GM18867 (cell line): ENCODE results near the gene PARN.
"Not testable (repeated sequence)": the region's sequence is repeated elsewhere in the genome, so short reads cannot be mapped to it uniquely, and the experiment has no call there.

Source experiments
- ATAC-seq: cut with Tn5 transposase; IDR thresholded peaks from one replicate; pipeline ENCODE4 v1.9.1; 2021; ENCODE audit warnings: mild to moderate bottlenecking, moderate library complexity; ENCODE audit not compliant: unreplicated experiment

PARN gene

DNA sequence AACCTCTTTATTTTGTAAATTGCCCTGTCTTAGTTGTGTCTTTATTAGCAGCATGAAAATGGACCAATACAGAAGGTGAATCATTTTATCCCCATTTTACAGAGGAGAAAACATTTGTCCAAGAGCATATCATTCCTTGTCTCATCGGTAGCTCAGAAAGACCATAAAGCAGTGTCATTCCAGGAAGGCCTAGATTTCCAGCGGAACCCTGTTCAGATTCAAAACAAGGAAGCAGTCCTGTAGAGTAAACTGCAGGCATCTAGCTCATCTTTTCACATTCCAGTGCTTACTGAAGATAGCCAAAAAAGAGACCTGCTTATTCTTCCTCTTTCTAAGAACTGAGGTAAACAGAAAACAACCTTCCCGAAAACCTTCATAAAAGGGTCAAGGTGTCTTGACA, 54.0 kb downstream of the PARN start:
- no peak for ATAC-seq

DNA sequence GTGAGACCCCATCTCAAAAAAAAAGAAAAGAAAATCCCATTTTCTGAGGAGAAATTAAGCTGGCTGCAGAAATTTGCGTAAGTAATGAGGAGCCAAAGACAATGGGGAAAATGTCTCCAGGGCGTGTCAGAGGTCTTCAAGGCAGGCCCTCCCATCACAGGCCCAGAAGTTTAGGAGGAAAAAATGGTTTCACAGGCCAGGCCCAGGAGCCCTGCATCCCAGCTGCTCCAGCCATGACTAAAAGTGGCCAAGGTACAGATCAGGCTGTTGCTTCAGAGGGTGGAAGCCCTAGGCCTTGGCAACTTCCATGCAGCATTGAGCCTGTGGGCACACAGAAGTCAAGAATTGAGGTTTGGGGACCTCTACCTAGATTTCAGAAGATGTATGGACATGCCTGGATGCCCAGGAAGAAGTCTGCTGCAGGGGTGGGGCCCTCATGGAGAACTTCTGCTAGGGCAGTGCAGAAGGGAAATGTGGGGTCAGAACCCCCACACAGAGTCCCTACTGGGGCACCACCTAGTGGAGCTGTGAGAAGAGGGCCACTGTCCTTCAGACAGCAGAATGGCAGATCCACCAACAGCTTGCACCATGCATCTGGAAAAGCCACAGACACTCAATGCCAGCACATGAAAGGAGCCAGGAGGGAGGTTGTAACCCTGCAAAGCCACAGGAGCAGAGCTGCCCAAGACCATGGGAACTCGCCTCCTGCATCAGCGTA, 55.2 kb downstream of the PARN start:
- not testable (repeated sequence) for ATAC-seq

DNA sequence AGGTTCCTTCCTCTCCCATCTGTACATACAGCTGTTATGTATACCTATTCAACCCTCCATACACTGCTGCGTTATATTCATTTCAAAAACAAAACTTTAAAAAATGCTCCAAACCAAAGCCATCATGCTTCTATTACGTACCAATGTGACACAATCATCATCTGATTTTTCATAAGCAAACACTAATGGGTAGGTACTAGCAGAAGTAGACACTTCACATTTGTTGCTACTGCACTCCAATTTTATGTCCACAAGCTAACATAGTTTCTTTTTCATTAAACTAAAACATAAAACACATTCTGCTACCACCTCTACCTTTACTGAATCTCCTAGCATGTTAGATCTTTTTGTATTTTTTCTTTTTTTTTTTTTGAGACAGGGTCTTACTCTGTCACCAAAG, 57.5 kb downstream of the PARN start:
- no peak for ATAC-seq

DNA sequence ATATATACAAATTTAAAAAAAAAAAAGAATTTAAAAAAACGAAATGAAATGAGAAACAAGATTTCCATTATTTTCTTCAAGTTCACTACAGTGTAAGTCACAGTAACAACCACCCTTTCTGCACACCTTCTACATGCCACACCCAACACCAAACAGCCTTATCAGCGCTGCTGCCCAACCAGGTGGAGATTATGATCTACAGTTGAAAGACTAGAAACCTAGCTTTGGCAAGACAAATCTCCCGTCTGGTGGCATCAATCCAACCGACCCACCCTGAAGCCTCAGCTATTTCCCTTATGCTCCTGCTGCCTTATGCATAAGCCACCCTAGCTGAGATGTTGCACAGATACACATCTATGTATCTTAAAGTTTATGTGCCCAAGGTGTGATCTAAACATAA, 60.8 kb downstream of the PARN start:
- ATAC-seq, result no peak

DNA sequence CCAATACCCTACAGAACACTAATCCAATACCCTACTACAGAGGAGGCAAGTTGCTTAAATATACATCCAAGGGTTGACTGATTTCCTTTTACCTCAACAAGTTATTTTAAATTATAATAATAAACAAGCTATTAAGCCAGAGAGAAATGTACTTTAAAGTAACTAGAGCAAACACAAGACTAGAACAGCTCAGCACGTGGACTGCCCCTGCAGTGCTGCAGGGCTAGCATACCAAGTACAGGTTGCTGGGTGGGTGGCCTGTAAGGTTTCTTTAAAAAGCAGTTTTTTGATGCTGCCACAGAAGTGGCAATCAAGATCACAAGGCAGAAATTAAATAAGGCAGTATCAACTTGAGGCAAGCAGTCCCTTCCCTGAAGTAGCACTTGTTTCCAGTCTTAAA, 63.5 kb downstream of the PARN start:
- no peak for ATAC-seq

DNA sequence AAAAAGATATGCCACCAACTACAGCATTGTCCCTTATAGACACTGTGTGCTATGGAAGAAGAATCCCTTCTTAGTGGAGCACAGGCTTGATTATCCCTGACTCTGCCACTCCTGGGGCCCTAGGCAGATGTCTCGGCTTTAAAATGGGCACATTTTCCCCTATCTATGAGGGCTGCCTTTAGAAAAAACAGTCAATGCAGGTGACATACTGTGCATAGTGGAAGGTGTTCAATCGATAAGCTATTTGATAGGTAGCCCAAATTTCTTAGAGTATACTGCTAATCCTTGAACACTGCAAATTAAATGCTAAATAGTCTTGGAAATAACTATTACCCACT, 64.4 kb downstream of the PARN start:
- no peak for ATAC-seq

DNA sequence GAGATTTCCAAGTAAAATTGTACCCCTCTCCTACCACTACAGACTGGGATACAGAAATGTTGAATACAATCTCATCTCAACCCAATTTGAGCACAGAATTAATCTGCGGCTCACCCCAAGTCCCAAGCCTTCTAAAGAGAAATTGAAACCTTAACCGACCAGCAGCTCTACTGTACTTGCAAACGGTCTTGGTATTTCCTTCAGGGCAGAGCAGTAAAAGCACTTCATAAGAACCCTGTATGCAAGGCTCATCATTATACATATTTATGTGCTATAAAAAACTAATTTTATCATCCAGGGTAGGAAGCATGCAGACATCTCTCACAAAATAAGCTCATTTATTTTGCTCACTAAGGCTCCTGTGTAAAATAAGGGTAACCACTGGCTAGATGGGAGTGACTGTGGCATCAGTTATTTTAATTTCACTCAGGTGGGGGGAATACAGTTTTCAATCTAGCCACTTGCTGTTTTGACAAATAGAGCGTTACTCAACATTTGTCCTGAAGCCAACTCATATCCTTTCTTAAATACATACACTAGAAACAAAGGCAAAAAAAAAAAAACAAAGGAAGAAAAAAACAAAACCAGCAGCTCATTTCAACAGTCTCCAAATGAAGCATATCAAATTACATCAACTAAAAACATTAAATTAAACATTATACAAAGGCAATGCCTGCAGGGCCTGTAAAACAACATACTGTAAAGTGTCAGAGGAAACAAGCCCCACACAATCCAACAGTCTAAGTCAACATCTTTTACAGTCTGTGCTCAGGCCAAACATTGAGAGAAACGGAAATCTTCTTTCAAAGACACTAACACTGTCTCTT, 65.0 kb downstream of the PARN start:
- ATAC-seq, result no peak

DNA sequence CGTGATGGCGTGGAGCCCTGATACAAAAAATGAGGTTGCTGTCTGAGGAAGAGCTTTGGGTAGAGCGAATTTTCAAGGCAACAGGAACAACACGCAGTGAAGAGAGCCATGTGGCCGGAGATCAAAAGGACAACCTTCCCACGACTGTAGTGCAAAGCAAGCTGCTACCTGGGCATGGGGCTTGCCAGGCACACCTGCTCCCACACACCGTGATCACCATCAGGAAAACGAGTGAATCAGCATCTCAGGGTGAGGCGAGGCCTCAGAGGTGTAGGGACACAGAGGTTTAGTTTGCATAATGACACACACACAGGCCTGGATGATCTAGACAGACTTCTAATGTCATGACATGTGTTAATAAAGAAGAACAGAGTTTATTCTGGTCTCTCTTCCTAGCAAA, 65.7 kb downstream of the PARN start:
- no peak for ATAC-seq

DNA sequence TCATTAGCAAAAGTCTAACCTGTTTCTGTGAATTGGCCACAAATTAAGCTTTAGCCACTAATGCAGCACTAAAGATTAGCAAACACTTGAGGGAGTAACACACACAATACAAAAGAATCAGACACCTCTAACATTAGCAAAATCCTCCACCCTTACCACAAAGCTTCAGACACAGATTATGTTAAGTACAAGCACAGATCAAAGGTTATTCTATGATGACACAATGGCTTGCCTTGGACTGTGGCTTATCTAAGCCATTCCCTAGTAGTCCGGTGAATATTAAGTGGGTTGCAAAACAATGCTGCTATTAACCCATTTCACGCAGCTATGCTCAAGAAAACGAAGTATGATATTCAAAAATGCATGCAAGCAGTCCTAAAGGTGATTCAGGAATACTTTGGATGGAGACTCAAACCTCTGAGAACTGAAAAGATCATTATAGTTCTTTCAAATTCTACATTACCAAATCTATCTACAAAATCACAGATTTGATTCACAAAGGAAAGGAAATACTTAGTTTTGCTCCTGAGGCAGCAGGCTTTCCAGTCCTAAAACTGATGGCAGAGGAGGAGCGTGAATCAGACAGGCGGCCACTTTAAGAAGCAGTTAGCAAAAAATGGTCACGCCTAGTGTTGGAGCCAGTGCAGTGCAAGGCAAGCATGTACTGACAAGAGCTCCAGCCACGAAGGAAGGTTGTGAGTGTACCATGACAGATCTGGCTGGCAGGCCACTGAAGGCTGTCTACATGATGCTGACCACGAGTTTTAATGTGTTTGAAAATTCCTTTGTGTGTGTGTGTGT, 67.2 kb downstream of the PARN start:
- no peak for ATAC-seq

DNA sequence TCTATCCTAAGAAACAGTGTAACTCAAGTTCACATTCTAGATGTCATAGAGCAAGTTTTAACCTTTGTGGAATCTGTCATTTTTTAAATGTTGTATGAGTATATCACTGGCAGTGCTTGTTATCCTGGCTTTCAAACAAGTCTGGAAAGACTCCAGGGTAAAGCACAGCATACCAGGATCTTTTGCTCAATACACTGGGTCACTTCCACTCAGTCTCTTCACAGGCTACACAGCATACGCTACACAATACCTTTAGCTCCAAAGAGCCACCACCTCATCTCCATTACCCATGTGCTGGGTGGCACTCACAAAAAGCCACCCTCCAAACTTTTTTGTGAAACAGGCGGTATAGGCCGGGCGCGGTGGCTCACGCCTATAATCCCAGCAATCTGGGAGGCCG, 69.5 kb downstream of the PARN start:
- ATAC-seq, result no peak

DNA sequence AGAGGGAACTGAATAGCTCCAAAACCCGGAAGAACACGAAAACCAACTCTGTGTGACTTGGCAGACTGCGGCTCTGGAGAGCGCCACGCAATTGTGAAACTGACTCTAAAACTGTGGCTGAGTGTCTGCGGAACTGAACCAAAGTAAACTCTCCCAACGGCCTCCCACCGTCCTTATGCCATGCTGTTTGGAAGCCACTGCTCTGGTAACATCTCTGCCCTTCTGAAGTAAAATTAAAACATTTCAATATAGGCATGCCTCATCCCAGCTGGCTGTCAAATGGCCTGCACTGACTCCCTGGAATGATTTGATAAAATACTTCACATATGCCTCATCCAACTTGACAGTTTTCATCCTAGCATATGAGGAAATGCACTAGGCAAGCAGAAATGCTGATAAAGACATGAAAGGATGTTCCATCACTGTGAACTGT, 70.2 kb downstream of the PARN start:
- ATAC-seq, result no peak

DNA sequence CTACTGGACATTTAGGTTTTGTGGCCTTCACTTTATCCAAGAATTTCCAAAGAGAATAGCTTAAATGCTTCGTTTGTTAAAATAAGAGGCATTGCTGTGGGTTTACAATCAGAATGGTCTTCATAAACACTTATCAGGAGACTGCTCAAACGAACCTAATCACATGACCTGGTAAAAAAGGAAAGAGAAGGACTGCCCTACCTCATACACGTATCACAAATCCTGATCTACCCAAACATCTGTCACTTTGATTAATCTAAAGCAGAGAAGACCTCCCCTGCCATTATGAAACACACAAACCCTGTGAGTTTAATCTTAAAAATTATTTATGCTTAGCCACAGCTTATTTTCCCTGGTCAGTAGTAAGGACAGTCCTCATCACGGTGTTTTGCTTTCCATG, 76.6 kb downstream of the PARN start:
- no peak for ATAC-seq

DNA sequence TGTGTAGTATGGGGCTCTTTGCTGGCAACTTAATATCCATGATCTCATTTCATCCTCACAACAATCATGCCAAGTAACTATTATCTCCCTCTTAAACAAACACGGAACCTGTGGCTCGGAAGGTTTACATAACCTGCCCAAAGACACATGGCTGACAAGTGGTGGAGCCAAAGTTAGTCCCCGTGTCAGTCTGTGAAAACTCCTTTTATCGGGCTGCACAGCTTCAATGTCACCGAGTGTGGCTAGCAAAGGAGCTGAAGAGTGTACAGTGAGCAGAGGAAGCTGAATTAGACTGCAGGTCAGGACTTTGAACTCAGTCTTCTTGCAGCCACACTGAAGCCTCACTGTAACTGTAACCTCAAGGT, 80.3 kb downstream of the PARN start:
- ATAC-seq, result no peak

DNA sequence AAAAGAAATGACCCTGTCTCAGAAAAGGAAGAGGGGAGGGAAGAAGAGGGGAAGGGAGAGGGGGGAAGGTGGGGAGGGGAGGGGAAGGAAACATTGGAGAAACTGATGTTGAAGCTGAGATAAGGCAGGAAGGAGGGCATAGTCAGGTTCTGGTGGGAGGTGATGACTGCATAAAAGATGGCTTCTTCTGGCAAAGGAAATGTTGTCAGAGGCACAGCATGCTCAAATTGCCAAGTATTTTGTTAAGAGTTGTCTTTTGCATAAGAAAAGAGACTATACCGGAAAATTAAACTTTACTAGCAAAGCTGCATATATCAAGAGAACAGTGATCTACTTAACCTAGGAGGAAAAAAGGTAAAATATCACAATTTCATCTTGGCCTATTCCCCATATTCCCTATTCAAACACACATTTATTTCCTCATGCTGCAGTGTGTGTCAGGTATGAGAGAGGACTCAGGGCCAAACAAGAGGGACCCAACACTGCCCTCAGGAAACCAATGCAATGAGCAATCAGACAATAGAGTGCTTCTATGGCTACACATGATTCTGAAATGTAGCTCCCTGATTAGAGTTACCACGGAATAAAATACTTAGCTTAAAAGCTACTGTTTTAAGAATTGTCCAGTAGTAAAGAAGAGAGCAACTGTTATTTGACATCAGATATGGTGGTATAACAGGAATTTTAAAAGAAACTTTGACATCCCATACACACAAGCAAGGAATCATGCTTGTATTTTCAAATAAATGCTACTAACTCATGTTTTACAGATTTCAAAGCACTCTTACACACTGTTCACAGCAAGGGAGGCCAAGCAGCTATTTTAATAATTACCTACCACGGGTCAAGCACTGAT, 80.9 kb downstream of the PARN start:
- ATAC-seq, result no peak

DNA sequence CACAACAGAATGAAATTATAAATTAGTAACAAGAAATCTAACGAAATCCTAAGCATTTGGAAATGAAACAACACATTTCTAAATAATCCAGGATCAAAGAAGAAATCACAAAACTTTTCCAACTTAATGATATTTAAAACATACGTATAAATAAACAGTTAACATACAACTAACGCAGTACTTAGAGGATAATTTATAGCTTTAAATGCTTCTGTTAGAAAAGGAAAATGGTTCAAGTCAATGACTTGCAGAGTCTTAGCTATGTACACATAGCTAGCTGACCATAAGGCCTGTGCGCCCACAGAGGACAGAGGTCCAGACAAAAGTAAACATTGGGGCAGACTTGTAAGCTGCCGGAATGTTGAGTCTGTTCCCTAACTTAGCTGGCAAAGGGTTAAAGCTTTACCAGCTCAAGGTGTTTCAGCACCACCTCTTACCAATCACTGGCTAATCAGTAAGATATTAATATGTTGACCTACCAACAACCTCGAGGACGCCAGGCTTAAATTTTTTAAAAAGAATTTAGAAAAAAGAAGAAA, 84.6 kb downstream of the PARN start:
- ATAC-seq, result no peak

DNA sequence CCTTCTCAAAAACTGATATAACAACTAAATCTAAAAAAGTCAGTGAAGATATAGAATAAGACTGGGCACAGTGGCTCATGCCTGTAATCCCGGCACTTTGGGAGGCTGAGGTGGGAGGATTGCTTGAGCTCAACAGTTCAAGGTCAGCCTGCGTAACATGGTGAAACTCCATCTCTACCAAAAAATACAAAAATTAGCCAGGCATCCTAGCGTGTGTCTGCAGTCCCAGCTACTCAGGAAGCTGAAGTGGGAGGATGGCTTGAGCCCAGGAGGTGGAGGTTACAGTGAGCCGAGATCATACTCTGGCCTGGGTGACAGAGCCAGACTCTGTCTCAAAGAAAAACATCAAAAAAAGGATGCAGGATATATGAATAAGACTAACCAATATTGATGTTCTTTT, 85.2 kb downstream of the PARN start:
- ATAC-seq, result not testable (repeated sequence)

DNA sequence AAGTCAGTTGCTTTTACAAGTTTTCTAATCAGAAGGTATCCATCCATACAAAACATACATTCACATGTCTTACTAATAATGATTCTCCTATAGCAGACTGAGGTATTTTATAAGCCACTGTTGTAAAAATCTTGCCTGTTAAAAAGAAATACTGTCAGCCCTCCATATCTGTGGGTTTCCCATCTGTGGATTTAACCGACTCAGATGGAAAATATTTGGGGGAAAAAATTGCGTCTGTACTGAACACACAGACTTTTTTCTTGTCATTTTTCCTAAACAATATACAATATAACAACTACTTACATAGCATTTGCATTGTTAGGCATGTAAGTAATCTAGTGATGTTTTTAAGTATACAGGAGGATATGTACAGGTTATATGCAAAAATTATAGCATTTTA, 90.4 kb downstream of the PARN start:
- ATAC-seq, result no peak

DNA sequence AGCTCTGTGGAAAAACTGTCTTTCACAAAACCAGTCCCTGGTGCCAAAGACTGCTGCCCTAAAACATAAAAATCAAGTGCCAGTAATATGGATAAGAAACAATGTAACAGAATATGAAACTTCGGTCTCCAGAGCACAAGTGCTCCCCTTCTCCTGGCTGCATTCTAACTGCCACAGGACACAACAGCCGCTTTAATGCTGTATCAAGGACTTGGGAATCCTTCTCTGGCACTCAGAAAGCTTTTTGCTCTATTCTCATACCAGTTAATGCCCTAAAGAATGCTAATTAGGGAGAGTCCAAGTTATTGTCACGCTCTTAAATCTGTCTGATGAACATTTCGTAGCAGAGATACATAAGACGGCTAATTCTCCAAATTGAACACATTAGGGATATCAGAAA, 90.9 kb downstream of the PARN start:
- no peak for ATAC-seq

DNA sequence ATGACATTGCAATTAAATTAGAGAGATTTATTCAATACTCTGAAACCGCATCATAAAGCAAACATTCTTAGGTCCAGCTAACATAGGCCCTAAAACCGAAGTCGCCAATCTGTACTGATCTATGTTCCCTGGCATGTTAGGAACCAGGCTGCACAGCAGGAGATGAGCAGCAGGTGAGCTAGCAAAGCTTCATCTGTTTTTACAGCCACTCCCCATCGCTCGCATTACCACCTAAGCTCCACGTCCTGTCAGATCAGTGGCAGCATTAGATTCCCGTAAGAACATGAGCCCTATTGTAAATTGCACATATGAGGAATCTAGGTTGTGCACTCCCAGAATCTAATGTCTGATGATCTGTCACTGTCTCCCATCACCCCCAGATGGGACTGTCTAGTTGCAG, 91.5 kb downstream of the PARN start:
- no peak for ATAC-seq

DNA sequence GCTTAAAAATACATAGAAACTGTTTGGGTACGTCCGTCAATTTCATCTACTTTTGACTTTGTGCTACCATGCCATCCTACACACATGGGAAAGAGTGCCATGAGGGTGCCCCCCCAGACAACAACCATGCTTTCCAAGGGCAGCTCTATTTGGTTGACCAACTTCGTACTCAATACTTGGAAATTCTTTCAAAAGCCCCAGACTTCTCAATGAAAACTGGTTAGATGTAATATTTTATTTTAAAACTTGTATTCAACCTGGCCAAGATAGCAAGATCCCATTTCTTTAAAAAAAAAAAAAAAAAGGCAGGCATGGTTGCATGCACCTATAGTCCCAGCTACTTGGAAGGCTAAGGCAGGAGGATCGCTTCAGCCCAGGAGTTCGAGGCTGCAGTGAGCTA, 98.4 kb downstream of the PARN start:
- ATAC-seq, result no peak

DNA sequence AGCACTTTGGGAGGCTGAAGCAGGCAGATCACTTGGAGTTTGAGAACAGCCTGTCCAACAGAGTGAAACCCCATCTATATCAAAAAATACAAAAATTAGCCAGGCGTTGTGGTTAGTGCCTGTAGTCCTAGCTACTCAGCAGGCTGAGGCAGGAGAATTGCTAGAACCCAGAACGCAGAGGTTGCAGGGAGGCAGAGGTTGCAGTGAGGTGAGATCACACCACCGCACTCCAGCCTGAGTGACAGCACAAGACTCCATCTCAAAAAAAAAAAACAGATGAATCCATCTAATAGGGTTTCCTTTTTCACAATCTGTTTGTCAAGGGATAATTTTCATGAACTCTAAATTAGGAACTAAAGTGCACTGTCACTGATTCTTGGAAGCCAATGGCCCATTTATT, 99.0 kb downstream of the PARN start:
- no peak for ATAC-seq
